ENCODE measurements around the gene OR56A5. TPM values are rescaled to one million over a fixed set of nuclear protein-coding genes. Genes with fewer than 3 reads are reported as not detected.

OR56A5 gene
- total RNA-seq, 1 experiment from 2014 or later: not detected

- no peak for DNase-seq (ENCODE audit: low read depth)
Measured at GRCh38 chr11:5933116-5933515, 35.2 kb downstream of the OR56A5 start.

- DNase-seq (ENCODE audit: low read depth): no peak
Measured at GRCh38 chr11:5932671-5933070, 35.6 kb downstream of the OR56A5 start.

DNA sequence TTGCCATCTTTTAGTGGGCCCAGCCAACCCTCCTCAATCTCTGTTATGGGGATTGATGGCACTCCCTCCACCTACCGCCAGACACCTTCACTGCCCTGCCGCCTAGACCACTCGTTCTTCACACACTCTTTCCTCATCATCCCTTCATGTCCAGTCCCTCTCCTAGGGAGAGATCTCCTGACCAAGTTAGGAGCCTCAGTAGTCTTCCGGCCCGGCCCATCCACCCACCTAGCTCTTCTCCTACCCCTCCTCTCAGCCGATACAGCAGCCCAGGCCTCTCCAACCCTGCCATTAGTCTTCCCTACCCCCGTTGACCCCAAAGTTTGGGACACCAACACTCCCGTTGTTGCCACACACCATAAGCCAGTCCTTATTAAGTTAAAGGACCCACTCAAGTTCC is 37.2 kb downstream of the OR56A5 start:
- DNase-seq (ENCODE audit: low read depth): no peak

GRCh38 chr11:5930614-5931013 is 37.7 kb downstream of the OR56A5 start:
- DNase-seq (ENCODE audit: low read depth): no peak

DNA sequence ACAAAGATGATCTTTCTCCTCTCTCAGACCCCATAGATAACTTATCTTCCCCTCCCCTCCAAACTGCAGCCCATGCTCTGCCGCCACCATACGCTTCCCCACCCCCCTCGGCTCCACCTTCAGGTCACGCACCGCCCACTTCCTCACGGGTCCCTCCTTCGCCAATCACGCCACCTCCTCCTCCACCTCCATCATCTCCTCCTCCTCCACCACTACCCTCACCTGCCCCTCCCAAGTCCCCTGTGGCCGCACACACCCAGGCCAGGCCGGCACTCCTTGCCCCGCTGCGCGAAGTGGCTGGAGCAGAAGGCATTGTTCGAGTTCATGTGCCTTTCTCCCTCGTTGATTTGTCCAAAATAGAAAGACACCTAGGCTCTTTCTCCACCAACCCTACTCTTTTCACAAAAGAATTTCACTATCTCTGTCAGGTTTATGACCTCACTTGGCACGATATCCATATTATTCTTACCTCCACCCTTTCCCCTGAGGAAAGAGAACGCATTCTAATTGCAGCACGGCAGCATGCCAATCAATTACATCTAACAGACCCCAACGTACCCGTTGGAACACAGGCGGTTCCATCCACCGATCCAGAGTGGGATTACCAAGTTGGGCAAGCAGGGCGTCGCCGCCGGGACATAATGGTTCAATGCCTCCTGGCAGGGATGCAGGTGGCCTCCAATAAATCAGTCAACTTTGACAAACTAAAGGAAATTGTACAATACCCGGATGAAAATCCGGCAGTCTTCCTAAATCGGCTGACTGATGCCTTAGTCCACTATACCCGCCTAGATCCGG is 38.5 kb downstream of the OR56A5 start:
- no peak for DNase-seq (ENCODE audit: low read depth)

DNA sequence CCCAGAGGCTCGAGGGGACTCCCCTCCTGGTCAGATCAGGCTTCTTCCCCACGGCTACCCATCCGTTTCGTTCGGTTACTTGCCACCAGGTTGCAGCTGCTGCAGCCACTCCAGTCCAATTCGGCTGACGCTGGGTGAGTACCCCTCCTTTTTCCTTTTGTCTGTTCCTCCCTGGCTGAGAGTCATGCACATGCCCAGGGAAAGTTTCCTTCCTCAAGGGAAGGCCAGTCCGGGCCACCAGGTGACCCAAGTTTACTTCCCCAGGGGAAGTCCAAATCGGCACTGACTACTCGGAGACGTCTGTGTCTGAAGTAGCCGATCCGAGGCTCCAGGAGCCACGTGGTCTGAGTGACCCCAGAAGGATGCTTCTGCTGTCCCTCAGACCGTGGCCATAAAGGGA is 39.5 kb downstream of the OR56A5 start:
- DNase-seq (ENCODE audit: low read depth): no peak

- DNase-seq (ENCODE audit: low read depth): no peak
Measured at GRCh38 chr11:5928271-5928670, 40.0 kb downstream of the OR56A5 start.

DNA sequence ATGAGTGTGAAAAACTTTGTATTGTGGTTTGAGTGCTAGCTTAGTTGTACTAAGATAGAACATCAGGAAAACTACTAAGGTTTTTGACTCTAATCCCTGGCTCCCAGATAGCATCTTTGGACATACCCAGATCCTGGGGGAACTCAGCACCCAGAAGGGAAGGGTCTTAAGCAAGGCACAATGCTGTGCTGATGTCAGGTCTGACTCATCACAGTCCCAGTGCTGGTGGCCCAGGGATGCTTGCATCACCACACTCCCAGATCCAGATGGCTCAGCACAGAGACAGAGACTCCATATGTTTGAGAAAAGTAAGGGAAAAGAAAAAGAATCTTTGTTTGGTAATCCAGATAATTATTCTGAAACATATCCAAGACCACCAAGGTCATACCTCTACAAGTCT is 44.5 kb downstream of the OR56A5 start:
- DNase-seq (ENCODE audit: low read depth): no peak

- DNase-seq (ENCODE audit: low read depth): no peak
Measured at GRCh38 chr11:5923427-5923776, 44.9 kb downstream of the OR56A5 start.

GRCh38 chr11:5922749-5923426 is 45.4 kb downstream of the OR56A5 start:
- peak; percentile 54 for DNase-seq (ENCODE audit: low read depth)

Other genes with a start within 250 kb of the OR56A5 start
- gene OR56B1, start 232.0 kb downstream of the OR56A5 start, total RNA-seq (2014; rRNA removed; shearing (Covaris generic)): not detected in 2 replicates
- not detected in 2 replicates for gene OR52N4, start 214.3 kb downstream of the OR56A5 start, total RNA-seq (2014; rRNA removed; shearing (Covaris generic))
- not detected in 2 replicates for gene OR52N5, start 185.1 kb downstream of the OR56A5 start, total RNA-seq (2014; rRNA removed; shearing (Covaris generic))
- not detected in 2 replicates for gene OR52N1, start 177.2 kb downstream of the OR56A5 start, total RNA-seq (2014; rRNA removed; shearing (Covaris generic))
- 0.12 TPM in 1 of 2 replicates, not detected in the other for gene OR52N2, start 159.6 kb downstream of the OR56A5 start, total RNA-seq (2014; rRNA removed; shearing (Covaris generic))
- gene OR52E6, start 126.6 kb downstream of the OR56A5 start, total RNA-seq (2014; rRNA removed; shearing (Covaris generic)): not detected in 2 replicates
- not detected in 2 replicates for gene OR52E8, start 110.8 kb downstream of the OR56A5 start, total RNA-seq (2014; rRNA removed; shearing (Covaris generic))
- not detected in 2 replicates for gene OR52E4, start 87.9 kb downstream of the OR56A5 start, total RNA-seq (2014; rRNA removed; shearing (Covaris generic))
- gene OR52E5, start 75.3 kb downstream of the OR56A5 start, total RNA-seq (2014; rRNA removed; shearing (Covaris generic)): not detected in 2 replicates
- not detected in 2 replicates for gene OR56A3, start 26.2 kb downstream of the OR56A5 start, total RNA-seq (2014; rRNA removed; shearing (Covaris generic))
- gene OR52L1, start 18.5 kb upstream of the OR56A5 start, total RNA-seq (2014; rRNA removed; shearing (Covaris generic)): 0.37 TPM in 1 of 2 replicates, not detected in the other
- not detected in 2 replicates for gene OR56A4, start 38.5 kb upstream of the OR56A5 start, total RNA-seq (2014; rRNA removed; shearing (Covaris generic))
- not detected in 2 replicates for gene OR56A1, start 62.3 kb upstream of the OR56A5 start, total RNA-seq (2014; rRNA removed; shearing (Covaris generic))
- not detected in 2 replicates for gene OR56B4, start 139.2 kb upstream of the OR56A5 start, total RNA-seq (2014; rRNA removed; shearing (Covaris generic))
- not detected in 2 replicates for gene OR52B2, start 201.8 kb upstream of the OR56A5 start, total RNA-seq (2014; rRNA removed; shearing (Covaris generic))
- gene OR52W1, start 230.7 kb upstream of the OR56A5 start, total RNA-seq (2014; rRNA removed; shearing (Covaris generic)): not detected in 2 replicates
- gene C11orf42, start 237.1 kb upstream of the OR56A5 start, total RNA-seq (2014; rRNA removed; shearing (Covaris generic)): not detected in 2 replicates